K562 (cell line): ENCODE measurements around the gene TFPI2.
"Not testable (repeated sequence)": the region's sequence is repeated elsewhere in the genome, so short reads cannot be mapped to it uniquely, and the experiment has no call there.

Experiments used
- CTCF ChIP-seq, 3 experiments: IDR thresholded peaks in 2 of 3; conservative IDR thresholded peaks in 1 of 3; 2 replicates each; pipeline ENCODE4 v1.5.1; 2011 to 2012; ENCODE audit warnings: low read length in 3 of 3, mild to moderate bottlenecking in 3 of 3, control low read depth in 2 of 3, improper control_type of control experiment in 1 of 3, inconsistent platforms in 1 of 3, low read depth in 1 of 3, mixed read lengths in 1 of 3, moderate library complexity in 1 of 3; ENCODE audit not compliant: insufficient read depth in 2 of 3
- CXXC5 ChIP-seq: fragments of 250-450 bp; sonication (Bioruptor Pico); IDR thresholded peaks from 2 replicates; pipeline ENCODE4 v1.8.0; 2022; ENCODE audit warnings: inconsistent platforms, mild to moderate bottlenecking, moderate library complexity

DNA sequence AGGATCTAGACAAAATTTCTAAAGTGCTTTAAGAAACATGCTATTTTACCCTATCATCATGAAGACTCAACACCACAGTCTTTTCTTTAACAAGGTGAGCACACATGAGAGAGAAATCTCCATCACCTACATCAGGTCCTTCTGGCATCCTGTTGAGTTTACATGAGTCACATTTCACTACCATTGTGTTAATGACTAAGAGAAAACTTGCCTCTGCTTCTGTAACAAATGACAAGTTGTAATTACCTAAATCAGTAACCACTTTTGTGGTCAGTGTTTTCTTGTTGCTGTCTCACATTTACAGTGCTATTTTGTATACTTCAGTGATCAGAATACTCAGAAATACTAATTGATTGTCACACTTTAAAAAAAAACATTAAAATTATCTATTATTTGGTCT lies 25.3 kb upstream of the TFPI2 start:
- not testable (repeated sequence) for TF ChIP-seq CTCF (IDR thresholded peaks at IDR 0.05 in 2 of 3, conservative IDR thresholded peaks at IDR 0.05 in 1 of 3; ENCODE audit: insufficient read depth in 2 of 3, low read depth in 1 of 3, low read length in 3 of 3); CXXC5 (CRISPR knock-in tag)
